DOHH2 (cell line): ENCODE measurements around the gene CDH6.

Experiments
- H3F3A ChIP-seq: fragments of 200-600 bp; sonication (generic), shearing (Covaris generic); 2 replicates; pipeline ENCODE4 v1.6.0; 2016; ENCODE audit warnings: antibody characterized with exemption, mild to moderate bottlenecking; ENCODE audit not compliant: control insufficient read depth, insufficient read depth
- H3K27ac ChIP-seq: fragments of 200-600 bp; sonication (generic); 2 replicates; pipeline ENCODE4 v1.5.1; 2014; ENCODE audit warnings: low read depth, mild to moderate bottlenecking, low read length, moderate library complexity
- H3K27me3 ChIP-seq: fragments of 200-600 bp; sonication (generic); 2 replicates; pipeline ENCODE4 v1.6.1; 2014; ENCODE audit warnings: mild to moderate bottlenecking, low read length, mixed read lengths; ENCODE audit not compliant: control insufficient read depth
- H3K36me3 ChIP-seq: fragments of 200-600 bp; sonication (generic); 2 replicates; pipeline ENCODE4 v1.6.1; 2014; ENCODE audit warnings: mild to moderate bottlenecking, low read length, moderate library complexity, mixed read lengths; ENCODE audit not compliant: control insufficient read depth
- H3K4me1 ChIP-seq: fragments of 200-600 bp; sonication (generic); 2 replicates; pipeline ENCODE4 v1.6.1; 2014; ENCODE audit warnings: mild to moderate bottlenecking, low read length, mixed read lengths; ENCODE audit not compliant: control insufficient read depth
- H3K4me2 ChIP-seq: fragments of 200-600 bp; sonication (generic); 2 replicates; pipeline ENCODE4 v1.6.0; 2014; ENCODE audit warnings: mild to moderate bottlenecking, low read length, moderate library complexity
- H3K4me3 ChIP-seq: fragments of 200-600 bp; sonication (generic); 2 replicates; pipeline ENCODE4 v1.5.1; 2014; ENCODE audit warnings: mild to moderate bottlenecking, low read length, mixed read lengths
- H3K79me2 ChIP-seq: fragments of 200-600 bp; sonication (generic); 2 replicates; pipeline ENCODE4 v1.6.1; 2014; ENCODE audit warnings: mild to moderate bottlenecking, low read length, mixed read lengths; ENCODE audit not compliant: control insufficient read depth
- H3K9me2 ChIP-seq: fragments of 200-600 bp; sonication (generic); replicated peaks from 2 replicates; pipeline ENCODE4 v1.6.1; 2014; ENCODE audit warnings: mild to moderate bottlenecking, low read length, mixed read lengths; ENCODE audit not compliant: control insufficient read depth
- H3K9me3 ChIP-seq: fragments of 200-600 bp; sonication (generic); 2 replicates; pipeline ENCODE4 v1.6.1; 2014; ENCODE audit warnings: antibody characterized with exemption, low read length, mixed read lengths; ENCODE audit not compliant: control insufficient read depth, insufficient read depth
- H4K20me1 ChIP-seq: fragments of 200-600 bp; sonication (generic); 2 replicates; pipeline ENCODE4 v1.6.0; 2014; ENCODE audit warnings: low read depth, mild to moderate bottlenecking, antibody characterized with exemption, low read length, moderate library complexity; ENCODE audit not compliant: control insufficient read depth, insufficient read depth
- EZH2phosphoT487 ChIP-seq: fragments of 200-600 bp; sonication (generic); IDR thresholded peaks from 2 replicates; pipeline ENCODE4 v1.6.1; 2017; ENCODE audit warnings: borderline replicate concordance, mild to moderate bottlenecking, antibody characterized with exemption, low read length, moderate library complexity, mixed read lengths
- TF ChIP-seq, protein P1 (sequence below): fragments of 200-600 bp; sonication (generic); IDR thresholded peaks from one replicate; pipeline ENCODE4 v1.5.1; 2014; ENCODE audit warnings: antibody characterized with exemption, mild to moderate bottlenecking, low read depth, low read length; ENCODE audit not compliant: poor library complexity, severe bottlenecking

Gene CDH6

DNA sequence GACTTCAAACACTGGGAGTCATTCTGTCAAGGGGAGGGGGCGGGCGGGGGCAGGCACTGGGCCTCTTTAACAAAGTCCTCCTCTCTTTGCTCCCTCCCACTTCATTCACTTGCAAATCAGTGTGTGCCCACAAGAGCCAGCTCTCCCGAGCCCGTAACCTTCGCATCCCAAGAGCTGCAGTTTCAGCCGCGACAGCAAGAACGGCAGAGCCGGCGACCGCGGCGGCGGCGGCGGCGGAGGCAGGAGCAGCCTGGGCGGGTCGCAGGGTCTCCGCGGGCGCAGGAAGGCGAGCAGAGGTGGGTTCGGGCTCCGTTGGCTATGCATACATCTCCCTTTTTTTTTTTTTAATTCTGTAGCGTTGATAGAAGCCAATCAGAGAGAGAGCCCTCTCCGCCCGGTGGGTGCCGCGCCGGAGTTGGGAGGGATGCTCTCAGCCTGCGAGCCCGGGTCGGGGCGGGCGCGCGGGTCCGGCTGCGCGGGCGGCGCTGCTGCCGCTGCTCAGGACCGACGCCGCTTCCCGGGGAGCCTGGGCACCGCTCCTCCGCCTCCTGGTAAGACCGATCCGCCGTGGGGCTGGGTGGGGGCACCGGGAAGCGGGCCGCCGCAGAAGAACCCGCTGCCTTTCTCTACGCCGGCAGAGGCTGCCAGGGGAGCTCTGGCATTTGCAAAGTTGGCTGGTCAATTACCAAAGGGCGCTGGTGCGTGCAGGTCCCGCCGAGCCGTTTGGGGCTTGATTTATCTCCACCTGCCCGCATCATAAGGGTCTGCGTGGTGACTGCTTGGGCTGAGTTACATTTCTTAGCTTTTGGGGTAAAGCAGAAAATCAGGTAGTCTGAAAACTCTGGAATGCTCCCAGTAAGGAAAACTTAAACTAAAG is at the start of gene CDH6:
CDH6 (plus strand) TSS at position 96 of the 877 bp plus-strand sequence. CDS start 73,788 bp downstream, outside the sequence.
- H3F3A ChIP-seq: no peaks in the 10 kb centered on the region
- no peaks in the 10 kb centered on the region for H3K27me3 ChIP-seq
- H3K36me3 ChIP-seq: no peaks in the 10 kb centered on the region
- no peak within 1 kb of the TSS for H3K27ac ChIP-seq
- H3K4me3 ChIP-seq: no peak within 1 kb of the TSS
- no peaks in the 10 kb centered on the region for H3K9me3 ChIP-seq
- no peaks in the 10 kb centered on the region for H3K9me2 ChIP-seq
- no peak for TF ChIP-seq EZH2phosphoT487
- TF ChIP-seq, protein P1, sequence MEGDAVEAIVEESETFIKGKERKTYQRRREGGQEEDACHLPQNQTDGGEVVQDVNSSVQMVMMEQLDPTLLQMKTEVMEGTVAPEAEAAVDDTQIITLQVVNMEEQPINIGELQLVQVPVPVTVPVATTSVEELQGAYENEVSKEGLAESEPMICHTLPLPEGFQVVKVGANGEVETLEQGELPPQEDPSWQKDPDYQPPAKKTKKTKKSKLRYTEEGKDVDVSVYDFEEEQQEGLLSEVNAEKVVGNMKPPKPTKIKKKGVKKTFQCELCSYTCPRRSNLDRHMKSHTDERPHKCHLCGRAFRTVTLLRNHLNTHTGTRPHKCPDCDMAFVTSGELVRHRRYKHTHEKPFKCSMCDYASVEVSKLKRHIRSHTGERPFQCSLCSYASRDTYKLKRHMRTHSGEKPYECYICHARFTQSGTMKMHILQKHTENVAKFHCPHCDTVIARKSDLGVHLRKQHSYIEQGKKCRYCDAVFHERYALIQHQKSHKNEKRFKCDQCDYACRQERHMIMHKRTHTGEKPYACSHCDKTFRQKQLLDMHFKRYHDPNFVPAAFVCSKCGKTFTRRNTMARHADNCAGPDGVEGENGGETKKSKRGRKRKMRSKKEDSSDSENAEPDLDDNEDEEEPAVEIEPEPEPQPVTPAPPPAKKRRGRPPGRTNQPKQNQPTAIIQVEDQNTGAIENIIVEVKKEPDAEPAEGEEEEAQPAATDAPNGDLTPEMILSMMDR: no peak
- no peaks in the 10 kb centered on the region for H3K79me2 ChIP-seq
- H4K20me1 ChIP-seq: no peaks in the 10 kb centered on the region
- H3K4me2 ChIP-seq: no peak within 1 kb of the TSS
- H3K4me1 ChIP-seq: no peaks in the 10 kb centered on the region

DNA sequence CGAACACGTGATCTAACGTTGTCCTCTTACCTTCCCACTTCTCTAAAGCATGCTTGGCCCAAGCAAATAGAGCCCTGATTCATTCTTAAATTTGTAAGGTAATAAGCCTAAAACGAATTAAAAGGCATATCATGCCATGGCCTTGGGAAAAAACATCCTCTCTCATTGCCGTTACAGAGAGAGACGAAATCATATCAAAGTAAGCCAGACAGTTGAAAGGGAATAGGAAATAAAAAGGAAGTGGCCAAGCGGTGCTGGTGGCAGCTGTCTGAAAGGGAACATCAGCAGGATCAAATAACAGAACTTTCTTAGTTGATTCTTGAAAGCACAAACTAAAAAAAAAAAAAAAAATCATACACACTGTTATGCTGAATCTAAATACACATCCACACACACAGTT is 49.1 kb upstream of the CDH6 start:
- Histone ChIP-seq H3K27ac (no peak overlapping the region), H3K27me3 (no peaks in the 10 kb centered on the region), H4K20me1 (no peaks in the 10 kb centered on the region), H3K36me3 (no peaks in the 10 kb centered on the region), H3K9me3 (no peaks in the 10 kb centered on the region), H3K4me3 (no peak overlapping the region), H3K9me2 (no peaks in the 10 kb centered on the region), H3K4me1 (no peaks in the 10 kb centered on the region), H3K4me2 (no peak overlapping the region), H3F3A (no peaks in the 10 kb centered on the region), H3K79me2 (no peaks in the 10 kb centered on the region)
- TF ChIP-seq, protein P1: no peak

DNA sequence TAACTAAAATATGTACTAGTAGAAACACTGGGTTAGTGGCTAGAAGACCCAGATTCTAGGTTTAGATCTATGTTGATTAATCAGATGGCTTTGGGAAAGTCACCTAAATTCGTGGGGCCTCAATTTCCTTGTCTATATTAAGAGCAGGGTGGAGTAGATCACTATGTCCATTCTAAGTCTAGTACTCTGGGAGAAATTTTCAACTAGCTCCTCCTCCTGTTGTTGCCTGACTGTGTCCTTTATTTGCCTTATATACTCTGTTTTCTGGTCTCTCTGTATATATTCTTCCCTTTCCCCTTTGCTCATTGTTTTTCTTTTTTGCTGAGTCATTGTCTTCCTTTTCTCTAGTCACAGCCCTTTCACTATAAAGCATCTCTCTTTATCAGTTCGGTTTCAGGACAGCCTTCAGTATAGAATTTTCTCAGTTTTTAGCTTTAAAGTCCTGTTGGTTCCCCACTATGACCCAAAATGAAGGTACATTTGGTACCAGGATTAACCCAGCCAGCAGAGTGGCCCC is 44.5 kb upstream of the CDH6 start:
- no peak overlapping the region for H3K4me2 ChIP-seq
- TF ChIP-seq, protein P1: no peak
- no peak for TF ChIP-seq EZH2phosphoT487

More for the DNA sequence above, 44.5 kb upstream of the CDH6 start:
- Histone ChIP-seq H3K4me3 (no peak overlapping the region), H3K79me2 (no peaks in the 10 kb centered on the region), H3K9me2 (no peaks in the 10 kb centered on the region), H3F3A (no peaks in the 10 kb centered on the region), H3K27ac (no peak overlapping the region), H3K27me3 (no peaks in the 10 kb centered on the region), H3K36me3 (no peaks in the 10 kb centered on the region), H3K9me3 (no peaks in the 10 kb centered on the region), H4K20me1 (no peaks in the 10 kb centered on the region), H3K4me1 (no peaks in the 10 kb centered on the region)
